Measurements from ENCODE around the gene ANKS3. TPM values are rescaled to one million over a fixed set of nuclear protein-coding genes. Genes with fewer than 3 reads are reported as not detected.
"Not testable (repeated sequence)": the region's sequence is repeated elsewhere in the genome, so short reads cannot be mapped to it uniquely, and the experiment has no call there.

Gene ANKS3
- polyA plus RNA-seq, 1 donor (not counting 4 experiments of a cell fraction or from before 2014, with no cell fraction given) = 11.7 TPM

DNA sequence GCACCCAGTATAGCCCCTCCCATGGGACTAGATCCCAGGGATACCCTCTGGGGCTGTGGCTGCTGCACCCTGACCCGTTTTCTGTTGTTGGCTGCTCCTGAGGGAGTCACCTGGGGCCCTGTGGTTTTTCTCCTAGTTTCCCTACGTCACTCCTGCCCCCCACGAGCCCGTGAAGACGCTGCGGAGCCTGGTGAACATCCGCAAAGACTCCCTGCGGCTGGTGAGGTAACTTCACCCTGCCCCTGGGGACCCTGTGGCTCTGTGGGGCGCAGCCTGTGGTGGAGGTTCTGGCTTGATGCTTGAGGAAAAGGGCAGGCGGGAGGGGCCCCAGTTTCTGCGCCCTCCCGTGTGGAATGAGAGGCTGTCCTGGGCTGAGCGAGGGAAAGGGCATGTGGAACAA lies 82.2 kb downstream of the ANKS3 start:
- Histone ChIP-seq H3K27me3 (ENCODE audit: control insufficient read depth, extremely low read depth, insufficient read depth, low read length) (no peaks in the 10 kb centered on the region), H2AFZ (ENCODE audit: control insufficient read depth, low read length) (no peak overlapping the region), H3K27ac (ENCODE audit: control insufficient read depth, insufficient read depth, low read length) (no peak overlapping the region), H3K4me2 (ENCODE audit: control insufficient read depth, extremely low read depth, insufficient read depth, low read depth, low read length) (no peak overlapping the region), H3K79me2 (ENCODE audit: control insufficient read depth, insufficient read depth, low read length) (peaks cover 12% of the 10 kb centered on the region), H3K9me3 (ENCODE audit: control insufficient read depth, low read depth, low read length) (no peaks in the 10 kb centered on the region), H3K4me3 (ENCODE audit: control insufficient read depth in 2 of 3, extremely low read depth in 1 of 3, insufficient read depth in 2 of 3, low read depth in 1 of 3, low read length in 3 of 3) (no peak overlapping the region), H3K9ac (ENCODE audit: control insufficient read depth, extremely low read depth, insufficient read depth, low read length) (no peak overlapping the region), H3K36me3 (ENCODE audit: control insufficient read depth in 2 of 2, extremely low read depth in 1 of 2, insufficient read depth in 2 of 2, low read length in 2 of 2) (peaks cover 19 to 44% of the 10 kb centered on the region in 2 experiments), H3K4me1 (ENCODE audit: control insufficient read depth, extremely low read depth, insufficient read depth, low read length) (no peaks in the 10 kb centered on the region), H3K9me1 (ENCODE audit: control insufficient read depth, extremely low read depth, insufficient read depth, low read length) (no peaks in the 10 kb centered on the region), H4K20me1 (ENCODE audit: control insufficient read depth, extremely low read depth, insufficient read depth, low read length) (no peaks in the 10 kb centered on the region)
- TF ChIP-seq EZH2 (IDR thresholded peaks at IDR 0.05; ENCODE audit: low read length) = no peak
- TF ChIP-seq, protein P1, sequence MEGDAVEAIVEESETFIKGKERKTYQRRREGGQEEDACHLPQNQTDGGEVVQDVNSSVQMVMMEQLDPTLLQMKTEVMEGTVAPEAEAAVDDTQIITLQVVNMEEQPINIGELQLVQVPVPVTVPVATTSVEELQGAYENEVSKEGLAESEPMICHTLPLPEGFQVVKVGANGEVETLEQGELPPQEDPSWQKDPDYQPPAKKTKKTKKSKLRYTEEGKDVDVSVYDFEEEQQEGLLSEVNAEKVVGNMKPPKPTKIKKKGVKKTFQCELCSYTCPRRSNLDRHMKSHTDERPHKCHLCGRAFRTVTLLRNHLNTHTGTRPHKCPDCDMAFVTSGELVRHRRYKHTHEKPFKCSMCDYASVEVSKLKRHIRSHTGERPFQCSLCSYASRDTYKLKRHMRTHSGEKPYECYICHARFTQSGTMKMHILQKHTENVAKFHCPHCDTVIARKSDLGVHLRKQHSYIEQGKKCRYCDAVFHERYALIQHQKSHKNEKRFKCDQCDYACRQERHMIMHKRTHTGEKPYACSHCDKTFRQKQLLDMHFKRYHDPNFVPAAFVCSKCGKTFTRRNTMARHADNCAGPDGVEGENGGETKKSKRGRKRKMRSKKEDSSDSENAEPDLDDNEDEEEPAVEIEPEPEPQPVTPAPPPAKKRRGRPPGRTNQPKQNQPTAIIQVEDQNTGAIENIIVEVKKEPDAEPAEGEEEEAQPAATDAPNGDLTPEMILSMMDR (optimal IDR thresholded peaks at IDR 0.05 in 1 of 3, IDR thresholded peaks at IDR 0.05 in 1 of 3, conservative IDR thresholded peaks at IDR 0.05 in 1 of 3; ENCODE audit: extremely low read depth in 1 of 3, insufficient read depth in 2 of 3, low read length in 3 of 3) = no peak
- DNase-seq (ENCODE audit: low read depth, low spot score) = no peak
- no peak for FAIRE-seq
- dilution Hi-C loops (cut with MboI; ENCODE audit: extremely low pct_ligation_motif_present, low sequenced_read_pairs) = no loop called here

DNA sequence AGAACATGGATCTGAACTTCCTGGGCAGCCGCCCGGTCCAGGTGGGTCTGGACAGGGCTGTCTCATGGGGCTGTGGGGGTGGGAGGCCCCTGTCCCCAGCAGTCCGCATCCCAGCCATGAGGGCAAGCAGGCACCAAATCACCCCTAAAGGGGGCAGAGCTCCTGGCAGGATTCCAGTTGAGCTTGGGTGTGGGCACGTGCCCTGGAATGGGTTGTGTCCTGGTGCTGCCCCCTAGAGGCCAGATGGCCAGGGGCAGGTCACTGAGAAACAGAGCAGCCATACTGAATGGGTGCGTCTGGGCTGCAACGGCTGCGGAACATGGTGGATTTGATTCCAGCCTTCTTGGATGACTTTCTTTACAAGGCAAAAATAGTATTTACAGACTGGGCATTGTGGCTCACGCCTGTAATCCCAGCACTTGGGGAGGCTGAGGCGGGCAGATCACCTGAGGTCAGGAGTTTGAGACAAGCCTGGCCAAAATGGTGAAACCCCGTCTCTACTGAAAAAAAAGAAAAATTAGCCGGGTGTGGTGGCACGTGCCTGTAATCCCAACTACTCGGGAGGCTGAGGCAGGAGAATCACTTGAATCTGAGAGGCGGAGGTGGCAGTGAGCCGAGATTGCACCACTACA lies 83.5 kb downstream of the ANKS3 start:
- TF ChIP-seq, protein P1 (optimal IDR thresholded peaks at IDR 0.05 in 1 of 3, IDR thresholded peaks at IDR 0.05 in 1 of 3, conservative IDR thresholded peaks at IDR 0.05 in 1 of 3; ENCODE audit: extremely low read depth in 1 of 3, insufficient read depth in 2 of 3, low read length in 3 of 3) = peak; percentile 85 to 92 (median 90)
- H3K27me3 ChIP-seq (ENCODE audit: control insufficient read depth, extremely low read depth, insufficient read depth, low read length); H4K20me1 ChIP-seq (ENCODE audit: control insufficient read depth, extremely low read depth, insufficient read depth, low read length); H2AFZ ChIP-seq (ENCODE audit: control insufficient read depth, low read length); dilution Hi-C loops (cut with MboI; ENCODE audit: extremely low pct_ligation_motif_present, low sequenced_read_pairs); H3K4me3 ChIP-seq (ENCODE audit: control insufficient read depth in 2 of 3, extremely low read depth in 1 of 3, insufficient read depth in 2 of 3, low read depth in 1 of 3, low read length in 3 of 3); H3K9me1 ChIP-seq (ENCODE audit: control insufficient read depth, extremely low read depth, insufficient read depth, low read length); H3K9ac ChIP-seq (ENCODE audit: control insufficient read depth, extremely low read depth, insufficient read depth, low read length); H3K4me1 ChIP-seq (ENCODE audit: control insufficient read depth, extremely low read depth, insufficient read depth, low read length); H3K9me3 ChIP-seq (ENCODE audit: control insufficient read depth, low read depth, low read length); H3K4me2 ChIP-seq (ENCODE audit: control insufficient read depth, extremely low read depth, insufficient read depth, low read depth, low read length); H3K27ac ChIP-seq (ENCODE audit: control insufficient read depth, insufficient read depth, low read length): not testable (repeated sequence)
- DNase-seq (ENCODE audit: low read depth, low spot score) = peak; percentile 41
- FAIRE-seq = peak; percentile 61
- peaks cover 25% of the 10 kb centered on the region for H3K79me2 ChIP-seq (ENCODE audit: control insufficient read depth, insufficient read depth, low read length)
- H3K36me3 ChIP-seq (ENCODE audit: control insufficient read depth in 2 of 2, extremely low read depth in 1 of 2, insufficient read depth in 2 of 2, low read length in 2 of 2) = peaks cover 11 to 41% of the 10 kb centered on the region in 2 experiments

Measured in keratinocyte (primary cell).